GM19193 (cell line): ENCODE data around the gene TMEM150C.

Experiments
- POLR2A ChIP-seq: IDR thresholded peaks from 4 replicates; pipeline ENCODE4 v1.6.1; 2011; ENCODE audit not compliant: insufficient read depth, insufficient read length; ENCODE audit errors: extremely low read depth

TMEM150C gene

DNA sequence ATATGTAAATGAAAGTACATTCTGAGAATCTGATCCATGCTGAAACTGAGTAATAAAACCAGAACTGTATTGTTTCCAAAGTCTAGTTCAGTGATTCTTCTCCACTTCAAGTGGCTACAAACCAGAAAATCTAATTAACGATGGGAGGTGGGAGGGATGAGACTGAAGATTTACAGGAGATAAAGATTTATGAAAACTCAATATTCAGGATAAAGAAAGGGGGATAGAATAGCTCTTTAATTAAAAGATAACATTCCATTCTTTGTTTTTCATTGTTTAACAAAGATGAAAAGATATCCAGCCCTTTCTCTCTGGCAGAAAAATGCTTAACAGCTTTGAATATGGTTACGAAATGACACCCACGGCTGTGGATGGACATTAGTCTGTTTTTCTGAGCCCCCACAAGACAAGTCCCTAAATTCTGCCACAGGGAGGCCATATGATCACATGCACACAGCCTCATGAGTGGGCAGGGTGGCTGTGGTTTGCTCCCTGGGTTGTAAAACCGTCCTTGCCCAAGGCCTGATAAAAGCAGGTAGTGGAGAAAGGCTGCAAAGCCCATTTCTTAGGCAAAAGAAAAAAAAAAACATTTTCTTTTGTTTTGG is 36.4 kb downstream of the TMEM150C start:
- TF ChIP-seq POLR2A = no peak

DNA sequence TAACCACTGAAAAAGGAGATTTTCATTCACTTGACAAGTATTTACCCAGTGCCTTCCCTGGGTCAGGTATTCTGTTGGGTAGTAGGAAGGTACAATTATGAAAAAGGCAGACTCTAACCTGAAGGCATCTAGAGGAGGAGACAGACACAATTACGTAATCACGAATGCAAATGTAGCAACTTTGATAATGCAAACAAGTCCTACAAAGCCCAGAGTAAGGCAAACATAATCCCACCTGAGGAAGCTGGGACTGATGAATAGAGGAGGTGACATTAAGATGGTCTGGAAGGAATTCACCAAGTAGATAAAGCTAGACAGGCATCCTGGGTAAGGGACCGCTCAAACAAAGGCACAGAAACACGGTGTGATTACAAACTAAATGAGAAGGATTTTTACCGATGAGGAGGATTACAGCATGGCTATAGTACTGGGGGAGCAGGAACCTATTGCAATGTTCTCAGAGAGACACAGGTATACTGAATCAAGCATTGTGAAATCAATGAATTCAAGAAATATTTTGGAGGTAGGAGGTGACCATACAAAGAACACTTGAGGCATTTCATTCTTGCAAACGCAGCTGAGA is 37.1 kb downstream of the TMEM150C start:
- no peak for TF ChIP-seq POLR2A

DNA sequence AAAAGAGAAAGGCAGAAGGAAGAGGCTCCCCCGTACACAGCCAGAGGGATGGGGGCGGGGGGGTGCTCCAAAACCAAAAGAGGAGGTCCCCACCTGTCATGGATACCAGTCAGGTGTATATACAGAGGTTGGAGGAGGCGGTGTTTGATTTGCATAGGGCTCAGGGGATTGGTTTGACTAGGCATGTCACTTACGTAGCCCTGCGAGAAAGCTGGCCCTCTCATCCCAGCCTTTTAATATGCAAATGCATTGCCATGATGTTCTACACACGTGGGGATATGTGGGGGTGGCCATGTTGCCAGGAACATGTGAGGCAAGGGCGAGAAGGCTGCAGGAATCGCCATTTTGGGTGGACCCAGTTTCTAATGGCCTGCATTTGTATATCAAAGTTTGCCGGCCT is 38.6 kb downstream of the TMEM150C start:
- no peak for TF ChIP-seq POLR2A

DNA sequence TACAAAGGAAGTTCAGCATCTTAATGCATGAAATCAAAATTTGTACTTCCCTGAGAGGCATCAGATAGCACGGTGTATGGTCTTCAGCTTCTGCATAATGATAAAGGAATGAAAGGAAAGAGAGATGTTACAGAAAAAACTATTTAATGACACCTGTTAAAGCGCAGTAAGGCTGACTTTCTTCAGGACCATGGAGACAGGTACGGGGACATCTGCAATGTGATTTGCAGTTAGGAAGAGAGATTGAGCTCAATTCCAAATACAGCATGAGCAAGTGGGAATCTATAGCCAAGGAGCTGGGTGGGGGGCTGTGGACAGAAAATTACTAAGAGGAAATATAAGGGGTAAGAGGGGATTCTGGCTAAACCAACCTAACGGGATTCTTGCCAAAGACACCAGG is 39.3 kb downstream of the TMEM150C start:
- no peak for TF ChIP-seq POLR2A

DNA sequence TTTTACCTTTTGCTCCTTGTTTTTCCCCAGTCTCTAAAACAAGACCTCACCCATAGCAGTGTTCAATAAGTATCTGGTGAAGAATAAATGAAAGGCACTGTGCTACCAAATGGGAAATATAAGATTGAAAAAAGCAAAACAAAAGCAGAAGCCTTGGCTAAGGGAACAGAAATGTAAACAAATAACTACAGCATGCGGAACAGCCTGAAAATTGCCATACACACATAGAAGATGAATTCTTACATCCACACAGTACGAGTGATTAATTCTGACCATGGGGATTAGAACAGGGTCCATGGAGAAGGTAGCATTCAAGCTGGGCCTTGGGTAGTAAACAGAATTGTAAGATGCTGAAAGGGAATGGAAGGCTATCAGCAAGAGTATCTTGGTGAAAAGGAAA is 40.5 kb downstream of the TMEM150C start:
- TF ChIP-seq POLR2A = no peak

DNA sequence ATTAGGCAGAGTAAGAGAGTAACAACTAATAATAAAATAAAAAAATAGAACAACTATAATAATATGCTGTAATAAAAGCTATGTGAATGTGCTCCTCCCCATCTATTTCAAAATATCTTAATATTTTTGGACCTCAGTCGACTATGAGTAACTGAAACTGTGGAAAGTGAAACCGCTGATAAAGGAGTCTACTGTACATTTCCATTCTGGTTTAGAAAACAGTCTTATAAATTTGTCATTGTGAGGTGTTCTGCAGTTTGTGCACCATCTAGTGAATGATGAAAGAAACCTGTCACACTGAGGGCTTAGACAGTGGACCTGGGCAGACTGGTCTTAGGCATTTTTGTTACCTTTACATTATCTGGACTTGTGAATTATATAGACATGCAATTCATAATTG is 42.0 kb downstream of the TMEM150C start:
- TF ChIP-seq POLR2A = no peak

DNA sequence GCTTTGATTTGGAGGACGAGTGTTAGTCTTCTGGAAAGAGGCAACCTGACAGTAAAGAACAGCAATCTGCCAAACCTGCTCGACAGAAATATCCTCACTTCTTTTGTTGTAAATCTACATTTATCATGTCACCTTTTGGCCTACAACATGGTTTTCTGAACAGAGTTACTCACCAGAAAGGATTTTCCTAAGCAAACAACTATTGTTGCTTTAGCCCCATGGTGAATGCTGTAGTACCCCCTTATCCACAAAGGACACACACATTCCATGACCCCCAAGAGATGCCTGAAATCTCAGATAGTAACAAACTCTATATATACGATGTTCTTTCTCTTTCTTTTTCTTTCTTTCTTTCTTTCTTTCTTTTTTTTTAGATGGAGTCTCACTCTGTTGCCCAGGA is 42.7 kb downstream of the TMEM150C start:
- TF ChIP-seq POLR2A = no peak

DNA sequence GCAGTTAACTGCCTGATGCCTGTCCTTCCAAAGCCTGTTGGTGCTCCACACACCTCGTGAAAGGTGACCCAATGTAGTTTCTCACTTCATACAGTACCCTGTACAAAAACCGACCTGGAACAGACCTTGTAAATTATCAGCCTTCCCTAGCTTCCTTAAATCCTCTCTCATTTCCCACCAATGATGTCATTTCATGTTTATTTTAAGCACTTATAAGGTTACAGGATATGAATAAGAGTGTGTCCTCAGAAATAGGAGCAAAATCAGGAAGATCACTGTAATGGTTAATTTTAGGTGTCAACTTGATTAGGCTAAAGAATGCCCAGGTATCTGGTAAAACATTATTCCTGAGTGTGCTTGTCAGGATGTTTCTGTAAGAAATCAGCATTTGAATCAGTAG is 44.7 kb downstream of the TMEM150C start:
- TF ChIP-seq POLR2A = no peak

DNA sequence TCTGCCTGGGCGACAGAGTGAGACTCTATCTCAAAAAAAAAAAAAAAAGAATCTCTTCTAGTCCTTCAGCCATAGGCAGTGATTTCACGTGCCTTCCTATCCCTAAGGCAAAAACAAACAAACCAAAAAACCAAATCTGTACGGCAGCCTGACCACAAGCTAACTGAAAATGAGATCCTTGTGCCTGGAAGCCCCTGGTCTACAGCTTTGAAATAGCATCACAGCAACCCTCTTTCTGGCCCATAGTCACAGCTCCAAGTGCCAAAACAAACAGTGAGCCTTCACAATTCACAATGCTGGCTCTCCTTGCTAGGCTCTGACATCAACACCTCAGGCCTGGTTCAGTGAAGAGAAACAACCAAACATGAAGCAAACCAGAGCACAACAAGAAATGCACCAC is 46.1 kb downstream of the TMEM150C start:
- TF ChIP-seq POLR2A = no peak

DNA sequence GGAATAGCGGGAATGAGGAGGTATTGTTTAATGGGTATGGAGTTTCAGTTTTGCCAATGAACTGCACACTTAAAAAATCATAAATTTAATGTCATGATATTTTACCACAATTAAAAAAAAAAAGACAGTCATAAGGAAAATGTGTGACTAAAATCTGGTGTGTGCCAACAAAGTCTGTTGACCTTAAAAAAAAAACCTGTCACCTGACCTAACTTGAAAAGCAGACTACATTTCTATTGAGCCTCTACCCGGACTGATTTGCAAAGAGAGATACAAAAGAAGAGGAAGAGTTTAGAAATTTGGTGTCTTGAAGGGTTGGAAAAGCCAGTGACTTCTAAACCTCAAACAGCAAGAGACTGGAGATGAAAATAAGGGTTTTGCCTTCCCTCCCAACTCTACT is 48.4 kb downstream of the TMEM150C start:
- no peak for TF ChIP-seq POLR2A

DNA sequence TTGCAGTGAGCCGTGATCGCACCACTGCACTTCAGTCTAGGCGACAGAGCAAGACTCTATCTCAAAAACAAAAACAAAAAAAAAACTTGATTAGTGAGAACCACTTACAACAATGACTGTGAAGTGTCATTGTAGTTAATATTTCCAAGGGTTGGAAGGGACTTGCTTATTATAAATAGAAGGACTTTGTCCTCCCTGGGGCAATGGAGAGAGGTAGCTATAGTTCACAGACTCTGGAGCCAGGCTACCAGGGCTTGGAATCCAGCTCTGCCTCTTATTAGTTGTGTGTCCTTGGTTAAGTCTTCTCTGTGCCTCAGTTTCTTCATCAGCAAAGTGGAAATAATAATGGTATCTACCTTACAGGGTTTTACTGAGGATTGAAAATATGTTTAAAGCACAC is 51.6 kb downstream of the TMEM150C start:
- TF ChIP-seq POLR2A = no peak

DNA sequence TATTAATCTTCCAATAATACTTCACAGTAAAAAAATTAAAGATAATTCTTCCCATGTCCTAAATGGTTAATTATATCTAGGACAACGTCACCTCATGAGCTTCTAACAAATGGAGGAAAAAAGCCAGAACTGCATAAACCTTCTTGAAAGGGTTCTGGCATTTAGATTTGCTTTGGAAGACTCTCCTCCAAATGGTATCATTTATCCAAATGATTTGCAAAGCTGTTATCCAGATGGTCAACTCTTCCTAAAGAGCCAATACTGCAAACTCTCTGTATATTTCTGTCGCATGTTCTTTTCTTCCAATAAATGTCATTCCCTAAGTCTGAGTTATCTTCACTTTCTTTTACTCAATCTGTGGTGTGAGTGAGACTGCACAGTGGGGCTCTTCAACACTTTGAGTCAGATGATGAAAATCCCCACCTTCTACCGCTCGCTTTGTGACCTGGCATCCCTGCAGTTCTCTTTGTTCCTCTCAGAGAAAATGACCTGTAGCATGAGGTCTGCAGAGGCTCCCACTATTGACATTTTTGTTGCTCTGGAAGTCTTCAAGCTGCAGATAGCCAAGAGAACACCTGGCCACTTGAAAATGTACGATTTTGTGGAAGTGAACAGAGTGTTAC is 52.9 kb downstream of the TMEM150C start:
- TF ChIP-seq POLR2A = no peak

DNA sequence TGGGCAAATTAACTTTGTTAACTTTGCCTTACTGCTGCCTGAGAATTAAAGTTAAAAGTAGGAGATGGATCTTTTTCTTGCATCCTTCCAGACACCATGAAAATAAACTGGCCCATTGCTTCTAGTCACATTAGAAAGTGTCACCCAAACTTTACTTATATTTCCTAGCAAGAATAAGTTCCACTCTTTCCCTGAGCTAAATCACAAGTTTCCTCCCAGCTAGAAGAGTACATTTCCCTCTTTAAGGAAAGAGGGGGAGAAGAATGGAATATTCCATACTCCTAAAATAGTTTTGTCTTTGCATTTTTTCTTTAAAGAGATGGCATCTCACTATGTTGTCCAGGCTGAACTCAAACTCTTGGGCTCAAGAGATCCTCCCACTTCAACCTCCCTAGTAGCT is 53.8 kb downstream of the TMEM150C start:
- no peak for TF ChIP-seq POLR2A

DNA sequence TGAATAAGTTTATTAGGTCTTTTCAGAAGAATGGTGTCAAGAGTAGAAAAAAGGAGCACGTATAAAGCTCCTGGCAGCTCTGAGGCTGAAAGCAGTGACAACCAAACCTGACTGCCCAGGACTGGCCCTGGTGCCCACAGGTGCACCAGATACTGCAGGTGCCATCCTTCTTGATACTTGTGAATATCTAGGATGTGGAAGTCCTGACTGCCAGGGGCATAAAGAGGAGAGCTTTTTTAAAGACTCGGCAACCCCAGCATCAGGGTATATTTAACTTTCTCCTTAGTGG is 60.7 kb downstream of the TMEM150C start:
- no peak for TF ChIP-seq POLR2A

DNA sequence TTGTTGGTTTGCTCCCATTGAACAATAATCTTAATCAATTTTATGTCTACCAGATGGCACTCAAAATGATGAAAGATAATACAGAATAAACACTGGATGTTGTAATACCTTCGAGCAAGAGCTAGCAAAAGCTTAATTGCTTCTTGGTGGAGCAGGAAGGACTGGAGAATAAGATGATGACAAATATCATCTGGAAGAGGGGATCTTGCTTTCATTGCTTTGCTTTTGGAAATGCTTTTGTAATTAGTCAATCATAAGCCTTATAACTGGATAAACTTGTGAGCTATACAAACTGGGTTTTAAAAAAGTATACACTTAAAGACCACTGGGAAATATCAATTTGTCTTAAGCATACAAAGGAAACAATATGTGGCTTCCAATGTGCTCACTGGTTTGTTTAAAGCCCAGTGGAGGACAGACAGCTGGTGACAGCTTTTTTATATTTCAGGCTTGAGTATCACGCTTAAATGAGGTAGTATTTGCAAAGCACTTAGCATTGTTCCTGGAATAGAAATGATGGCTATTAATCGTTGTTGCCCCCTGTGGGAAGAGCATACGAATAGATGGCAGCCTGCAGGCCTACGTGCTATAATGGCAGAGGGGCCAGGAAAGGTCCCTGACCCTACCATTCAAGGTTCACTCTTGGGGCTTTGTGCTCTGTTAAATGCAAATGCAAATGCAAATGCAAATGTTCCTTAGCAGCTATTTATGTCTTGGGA is 61.2 kb downstream of the TMEM150C start:
- TF ChIP-seq POLR2A = no peak
